Measurements from ENCODE around the gene ZNF550. TPM values are rescaled to one million over a fixed set of nuclear protein-coding genes. Genes with fewer than 3 reads are reported as not detected.
"Not testable (repeated sequence)": the region's sequence is repeated elsewhere in the genome, so short reads cannot be mapped to it uniquely, and the experiment has no call there.

Gene ZNF550
- polyA plus RNA-seq, 1 donor from 2014 or later, result 8.8 TPM

GRCh38 chr19:57563547-57563946 lies 3.9 kb upstream of the ZNF550 start:
- Mint-ChIP-seq H3K27me3 (no peaks in the 10 kb centered on the region), H3K27ac (no peak overlapping the region), H3K36me3 (peaks cover 2% of the 10 kb centered on the region), H3K4me1 (peaks cover 6 to 11% (median 7%) of the 10 kb centered on the region in 3 donors), H3K9me3 (peaks cover 23 to 51% (median 41%) of the 10 kb centered on the region in 3 donors), H3K4me3 (no peak overlapping the region)

GRCh38 chr19:57560049-57560491 lies 407 bp upstream of the ZNF550 start:
- H3K9me3 Mint-ChIP-seq, result peaks cover 12 to 26% (median 23%) of the 10 kb centered on the region in 3 donors
- peak overlapping the region in 2 of 3 donors; percentile 67 to 88 for H3K27ac Mint-ChIP-seq
- peaks cover 10 to 21% (median 17%) of the 10 kb centered on the region in 3 donors for H3K4me1 Mint-ChIP-seq
- H3K36me3 Mint-ChIP-seq, result peaks cover 11% of the 10 kb centered on the region
- no peaks in the 10 kb centered on the region for H3K27me3 Mint-ChIP-seq
- H3K4me3 Mint-ChIP-seq, result peak overlapping the region; percentile 88 to 99 (median 95)

GRCh38 chr19:57559008-57559403 lies 657 bp downstream of the ZNF550 start:
- Mint-ChIP-seq H3K27ac (no peak overlapping the region), H3K27me3 (no peaks in the 10 kb centered on the region), H3K4me3 (peak overlapping the region; percentile 88 to 99 (median 95)), H3K36me3 (peaks cover 18% of the 10 kb centered on the region), H3K9me3 (peaks cover 10 to 28% (median 19%) of the 10 kb centered on the region in 3 donors), H3K4me1 (peaks cover 10 to 21% (median 18%) of the 10 kb centered on the region in 3 donors)

- Mint-ChIP-seq H3K27ac (no peak overlapping the region), H3K4me3 (peak overlapping the region; percentile 88 to 99 (median 95)), H3K27me3 (no peaks in the 10 kb centered on the region), H3K36me3 (peaks cover 20% of the 10 kb centered on the region), H3K9me3 (peaks cover 9 to 25% (median 16%) of the 10 kb centered on the region in 3 donors), H3K4me1 (peaks cover 10 to 21% (median 18%) of the 10 kb centered on the region in 3 donors)
These were observed 1.1 kb downstream of the ZNF550 start for GRCh38 chr19:57558525-57558924.

GRCh38 chr19:57557659-57558058 lies 2.0 kb downstream of the ZNF550 start:
- Mint-ChIP-seq H3K9me3 (peaks cover 6 to 26% (median 10%) of the 10 kb centered on the region in 3 donors), H3K36me3 (peaks cover 25% of the 10 kb centered on the region), H3K27me3 (no peaks in the 10 kb centered on the region), H3K4me1 (peaks cover 10 to 21% (median 18%) of the 10 kb centered on the region in 3 donors), H3K4me3 (peak overlapping the region in 2 of 4 donors; percentile 88 to 94), H3K27ac (no peak overlapping the region)

- Mint-ChIP-seq H3K9me3 (peaks cover 16 to 43% (median 28%) of the 10 kb centered on the region in 3 donors), H3K4me3 (no peak overlapping the region), H3K4me1 (peaks cover 0 to 8% (median 2%) of the 10 kb centered on the region in 3 donors), H3K27ac (no peak overlapping the region), H3K27me3 (no peaks in the 10 kb centered on the region), H3K36me3 (peaks cover 58% of the 10 kb centered on the region)
These were observed 7.2 kb downstream of the ZNF550 start for GRCh38 chr19:57552432-57552831.

- Mint-ChIP-seq H3K9me3 (peaks cover 17 to 65% (median 49%) of the 10 kb centered on the region in 3 donors), H3K4me1 (peaks cover 0 to 2% (median 0%) of the 10 kb centered on the region in 3 donors), H3K4me3 (no peak overlapping the region), H3K36me3 (peaks cover 55% of the 10 kb centered on the region), H3K27ac (no peak overlapping the region), H3K27me3 (no peaks in the 10 kb centered on the region)
These were observed 13.2 kb downstream of the ZNF550 start for GRCh38 chr19:57546513-57546912.

- Mint-ChIP-seq H3K4me3 (no peak overlapping the region), H3K9me3 (peaks cover 39 to 58% (median 53%) of the 10 kb centered on the region in 3 donors), H3K4me1 (no peaks in the 10 kb centered on the region), H3K27me3 (no peaks in the 10 kb centered on the region), H3K27ac (no peak overlapping the region), H3K36me3 (peaks cover 65% of the 10 kb centered on the region)
These were observed 21.6 kb downstream of the ZNF550 start for GRCh38 chr19:57537953-57538547.

- Mint-ChIP-seq H3K4me1 (peaks cover 15 to 23% (median 15%) of the 10 kb centered on the region in 3 donors), H3K27me3 (peaks cover 3% of the 10 kb centered on the region), H3K4me3 (peak within 1 kb of the TSS; percentile 95 to 99 (median 98)), H3K27ac (peak within 1 kb of the TSS; percentile 92 to 97 (median 97)), H3K36me3 (peaks cover 8% of the 10 kb centered on the region), H3K9me3 (peaks cover 12 to 28% (median 22%) of the 10 kb centered on the region in 3 donors)
These were observed 32.4 kb downstream of the ZNF550 start, which contains the start of gene ZNF549 for GRCh38 chr19:57527136-57527881. ZNF549 (plus strand) TSS chr19:57527356; CDS start chr19:57527574, 218 bp downstream.

- H3K27me3 Mint-ChIP-seq, H3K4me1 Mint-ChIP-seq, H3K4me3 Mint-ChIP-seq, H3K27ac Mint-ChIP-seq: not testable (repeated sequence)
- H3K9me3 Mint-ChIP-seq, result peaks cover 21 to 49% (median 26%) of the 10 kb centered on the region in 3 donors
- peaks cover 42% of the 10 kb centered on the region for H3K36me3 Mint-ChIP-seq
These were observed 41.6 kb downstream of the ZNF550 start for GRCh38 chr19:57518021-57518420.

GRCh38 chr19:57515255-57515654 lies 44.4 kb downstream of the ZNF550 start:
- H3K36me3 Mint-ChIP-seq, result peaks cover 46% of the 10 kb centered on the region
- H3K9me3 Mint-ChIP-seq, result peaks cover 25 to 48% (median 31%) of the 10 kb centered on the region in 3 donors
- no peaks in the 10 kb centered on the region for H3K27me3 Mint-ChIP-seq
- no peak overlapping the region for H3K27ac Mint-ChIP-seq
- H3K4me3 Mint-ChIP-seq, result peak overlapping the region in 1 of 4 donors; percentile 75
- H3K4me1 Mint-ChIP-seq, result peaks cover 0 to 1% (median 0%) of the 10 kb centered on the region in 3 donors

- no peak overlapping the region for H3K4me3 Mint-ChIP-seq
- H3K4me1 Mint-ChIP-seq, result peaks cover 0 to 1% (median 0%) of the 10 kb centered on the region in 3 donors
- H3K27me3 Mint-ChIP-seq, result no peaks in the 10 kb centered on the region
- peaks cover 33 to 61% (median 37%) of the 10 kb centered on the region in 3 donors for H3K9me3 Mint-ChIP-seq
- H3K27ac Mint-ChIP-seq, result no peak overlapping the region
- peaks cover 50% of the 10 kb centered on the region for H3K36me3 Mint-ChIP-seq
These were observed 46.8 kb downstream of the ZNF550 start for GRCh38 chr19:57512845-57513244.

GRCh38 chr19:57511484-57511883 lies 48.2 kb downstream of the ZNF550 start:
- no peaks in the 10 kb centered on the region for H3K27me3 Mint-ChIP-seq

GRCh38 chr19:57506163-57506562 lies 53.5 kb downstream of the ZNF550 start:
- no peaks in the 10 kb centered on the region for H3K27me3 Mint-ChIP-seq
- peaks cover 20 to 34% (median 33%) of the 10 kb centered on the region in 3 donors for H3K9me3 Mint-ChIP-seq
- H3K27ac Mint-ChIP-seq, result no peak overlapping the region
- peaks cover 5 to 13% (median 7%) of the 10 kb centered on the region in 3 donors for H3K4me1 Mint-ChIP-seq
- H3K36me3 Mint-ChIP-seq, result peaks cover 51% of the 10 kb centered on the region
- H3K4me3 Mint-ChIP-seq, result no peak overlapping the region

More at GRCh38 chr19:57511484-57511883, 48.2 kb downstream of the ZNF550 start:
- Mint-ChIP-seq H3K4me3 (no peak overlapping the region), H3K4me1 (peaks cover 0 to 1% (median 0%) of the 10 kb centered on the region in 3 donors), H3K27ac (no peak overlapping the region), H3K36me3 (peaks cover 48% of the 10 kb centered on the region), H3K9me3 (peaks cover 33 to 51% (median 37%) of the 10 kb centered on the region in 3 donors)

- Mint-ChIP-seq H3K27ac (peak overlapping the region in 2 of 3 donors; percentile 67 to 90), H3K9me3 (peaks cover 21 to 35% (median 31%) of the 10 kb centered on the region in 3 donors), H3K36me3 (peaks cover 32% of the 10 kb centered on the region), H3K4me1 (peaks cover 18 to 24% (median 19%) of the 10 kb centered on the region in 3 donors), H3K4me3 (peak overlapping the region; percentile 63 to 89 (median 82))
- H3K27me3 Mint-ChIP-seq, result not testable (repeated sequence)
These were observed 59.3 kb downstream of the ZNF550 start for GRCh38 chr19:57500400-57500799.

Data from IgD-negative memory B cell (primary cell).